GM21576 (cell line): ENCODE data around the gene MAP3K7.
A peak's percentile ranks its signal among the peaks of the same experiment; 100 is the strongest.

Source experiments
- ATAC-seq: cut with Tn5 transposase; IDR thresholded peaks from one replicate; pipeline ENCODE4 v1.9.1; 2021; ENCODE audit warnings: mild to moderate bottlenecking, moderate library complexity; ENCODE audit not compliant: unreplicated experiment

MAP3K7 gene

GRCh38 chr6:90586836-90587638 is at the start of gene MAP3K7:
TSS of gene MAP3K7 (minus strand) at chr6:90587072. CDS start at chr6:90586883, 189 bp downstream.
- ATAC-seq = peak; percentile 90

- no peak for ATAC-seq
These were observed 44.2 kb upstream of the MAP3K7 start for GRCh38 chr6:90631046-90631445.

DNA sequence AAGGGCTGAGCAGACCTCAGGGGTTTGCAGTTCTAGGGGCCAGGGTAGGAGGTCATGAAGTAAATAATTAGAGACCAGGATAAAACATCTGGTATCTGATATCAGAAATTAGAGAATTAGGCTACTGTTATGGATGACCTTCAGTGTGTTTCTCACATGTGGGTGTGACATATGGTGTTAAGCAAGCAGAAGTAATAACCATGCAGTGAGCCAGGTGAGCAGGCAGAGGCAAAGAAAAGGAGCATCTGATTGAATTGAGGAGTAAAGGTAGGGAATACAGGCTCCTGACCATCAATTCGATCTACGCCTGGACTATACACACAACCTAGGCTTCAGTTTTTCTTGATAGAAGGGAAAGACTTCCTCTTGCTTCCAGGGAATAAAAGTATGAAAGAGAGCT is 34.7 kb upstream of the MAP3K7 start:
- ATAC-seq = no peak

DNA sequence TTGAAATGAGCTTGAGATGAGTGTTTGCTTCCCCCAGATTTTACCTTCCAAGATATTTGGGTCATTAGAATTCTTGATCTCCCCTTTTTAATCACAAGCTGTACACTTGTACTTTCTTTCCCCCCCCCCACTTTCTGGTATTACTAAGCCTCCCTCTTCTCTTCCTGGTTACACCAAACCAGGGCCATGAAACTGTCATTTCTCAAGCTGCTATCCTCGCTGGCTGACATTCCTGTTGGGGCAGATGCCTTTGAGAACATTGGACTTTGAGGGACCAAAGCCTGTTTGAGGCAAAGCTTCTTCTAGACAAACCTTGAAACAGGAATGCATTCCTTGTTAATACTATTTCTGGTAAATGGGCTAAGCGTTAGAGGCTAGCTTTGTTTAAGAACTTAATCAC is 32.3 kb upstream of the MAP3K7 start:
- no peak for ATAC-seq

GRCh38 chr6:90612313-90612680 is 25.4 kb upstream of the MAP3K7 start:
- no peak for ATAC-seq

- no peak for ATAC-seq
These were observed 24.9 kb upstream of the MAP3K7 start for GRCh38 chr6:90611543-90612312.

DNA sequence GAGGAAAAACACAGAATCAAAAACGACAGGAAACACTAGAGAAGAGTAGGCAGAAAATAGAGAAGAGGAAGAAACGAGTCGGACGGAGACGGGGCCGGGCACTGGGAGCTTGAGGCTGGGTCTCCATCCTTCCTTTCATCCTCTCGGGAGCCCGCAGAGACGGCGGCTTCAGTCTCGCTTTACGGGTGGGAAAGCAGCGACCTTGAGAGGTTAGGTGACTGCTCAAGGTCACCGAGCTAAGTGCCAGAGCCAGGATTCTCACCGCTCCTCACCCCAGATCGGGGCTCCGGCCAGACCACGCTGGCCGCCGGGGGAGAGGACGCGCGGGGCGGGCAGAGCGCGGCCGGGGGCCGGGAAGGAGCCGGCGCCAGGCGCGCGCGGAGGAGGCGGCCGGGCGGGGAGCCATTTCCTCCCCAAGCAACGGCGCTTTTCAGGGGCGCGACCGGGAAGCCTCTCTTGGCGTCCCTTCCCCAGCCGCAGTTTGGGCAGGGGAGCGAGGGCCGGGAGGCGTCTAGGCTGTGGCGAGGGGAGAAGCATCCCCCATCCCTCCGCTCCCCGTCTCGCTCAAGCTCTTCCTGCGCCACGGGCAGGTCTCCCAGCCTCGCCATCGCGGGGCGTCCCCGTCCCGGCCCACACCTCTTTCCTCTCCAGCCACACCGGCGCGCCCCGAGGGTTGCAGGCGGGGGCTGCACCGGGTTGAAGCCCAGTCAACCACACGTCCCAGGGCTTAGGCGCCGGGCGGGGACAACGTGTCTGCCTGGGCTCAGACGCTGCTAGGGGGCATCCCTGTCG is 24.1 kb upstream of the MAP3K7 start:
- peak; percentile 65 for ATAC-seq

- no peak for ATAC-seq
These were observed 23.5 kb upstream of the MAP3K7 start for GRCh38 chr6:90610301-90610750.

GRCh38 chr6:90605749-90606340 is 19.0 kb upstream of the MAP3K7 start:
- ATAC-seq = no peak

GRCh38 chr6:90604546-90604945 is 17.7 kb upstream of the MAP3K7 start:
- no peak for ATAC-seq

- no peak for ATAC-seq
These were observed 12.3 kb upstream of the MAP3K7 start for GRCh38 chr6:90599151-90599550.

GRCh38 chr6:90598192-90598951 is 11.5 kb upstream of the MAP3K7 start:
- ATAC-seq = no peak

GRCh38 chr6:90596967-90597539 is 10.2 kb upstream of the MAP3K7 start:
- no peak for ATAC-seq

DNA sequence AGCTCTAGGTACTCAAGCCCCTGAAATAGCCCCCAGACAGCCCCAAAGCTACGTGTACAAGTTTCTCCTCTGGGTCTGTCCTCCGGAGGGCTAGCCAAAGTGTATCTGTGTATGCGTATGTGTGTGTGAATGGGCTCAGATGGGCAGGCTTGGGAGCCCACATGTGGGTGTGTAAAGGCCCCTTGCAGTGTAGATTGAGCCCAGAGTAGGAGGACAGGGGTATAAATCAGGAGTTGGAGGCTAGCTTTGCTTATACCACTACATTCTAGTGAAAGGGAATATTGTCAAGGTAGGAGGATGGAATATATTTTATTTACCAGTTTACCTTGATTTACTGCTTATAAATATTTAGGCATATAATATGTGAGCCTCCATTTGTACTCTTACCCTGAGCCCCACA is 9.0 kb upstream of the MAP3K7 start:
- ATAC-seq = no peak

GRCh38 chr6:90586546-90586835 is 381 bp downstream of the MAP3K7 start:
- ATAC-seq = peak; percentile 18

GRCh38 chr6:90584636-90585255 is 2.1 kb downstream of the MAP3K7 start:
- no peak for ATAC-seq

DNA sequence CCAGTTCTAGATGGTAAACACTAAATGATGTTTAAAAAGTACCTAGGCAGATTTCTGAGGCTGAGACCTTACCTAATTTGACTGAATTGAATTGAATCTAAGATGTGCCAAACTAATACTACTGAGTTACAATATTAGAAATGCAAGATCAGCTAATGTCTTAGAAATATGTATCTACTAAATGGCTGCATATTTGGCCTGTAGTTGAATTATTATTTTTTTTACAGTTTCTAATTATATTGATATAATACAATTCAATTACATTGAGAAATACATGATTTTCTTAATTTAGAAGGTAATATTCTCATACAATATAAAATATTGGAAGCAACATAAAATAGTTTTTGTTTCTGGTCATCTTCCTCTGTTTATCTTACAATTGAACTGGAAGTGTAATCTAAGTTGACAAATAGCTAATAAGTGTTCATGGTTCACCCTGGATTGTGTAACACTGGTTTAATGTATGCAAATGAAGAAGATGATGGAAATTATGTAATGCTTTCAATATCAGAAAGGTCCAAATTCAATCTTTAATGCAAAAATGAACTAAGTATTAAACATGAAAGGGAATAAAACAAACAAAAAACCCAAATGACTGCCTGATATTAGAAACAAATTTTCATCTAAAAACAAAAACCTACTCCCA is 2.9 kb downstream of the MAP3K7 start:
- no peak for ATAC-seq

GRCh38 chr6:90583179-90583835 is 3.6 kb downstream of the MAP3K7 start:
- no peak for ATAC-seq

- ATAC-seq = no peak
These were observed 5.7 kb downstream of the MAP3K7 start for GRCh38 chr6:90581146-90581545.
